ENCODE measurements around the gene ANKS1A. TPM values are rescaled to one million over a fixed set of nuclear protein-coding genes. Genes with fewer than 3 reads are reported as not detected.

ANKS1A gene
- total and polyA plus RNA-seq, 7 donors: 3.9 to 12.4 (median 6.1) TPM

GRCh38 chr6:34957231-34957783 lies 68.3 kb downstream of the ANKS1A start:
- WGBS, 3 donors: 50 to 65% (median 57%) methylated on average over 2 of the region's 2 CpGs
- intact Hi-C loops (cut with DNase I): no loop called here
- H3K36me3 ChIP-seq (ENCODE audit: insufficient read depth in 1 of 2, low read depth in 1 of 2): no peaks in the 10 kb centered on the region
- ATAC-seq (no peak), DNase-seq (no peak)
- H3K27me3 ChIP-seq (ENCODE audit: insufficient read depth in 3 of 3, low read length in 2 of 3): no peaks in the 10 kb centered on the region
- H3K4me1 ChIP-seq: peaks cover 24% of the 10 kb centered on the region
- H3K4me3 ChIP-seq: no peak overlapping the region
- TF ChIP-seq CTCF (IDR thresholded peaks at IDR 0.05): no peak
- H3K9me3 ChIP-seq: no peaks in the 10 kb centered on the region
- peak overlapping the region; percentile 24 for H3K27ac ChIP-seq

- Histone ChIP-seq H3K27me3 (ENCODE audit: insufficient read depth in 3 of 3, low read length in 2 of 3) (no peaks in the 10 kb centered on the region), H3K36me3 (ENCODE audit: insufficient read depth in 1 of 2, low read depth in 1 of 2) (no peaks in the 10 kb centered on the region), H3K4me3 (no peak overlapping the region), H3K27ac (no peak overlapping the region), H3K9me3 (no peaks in the 10 kb centered on the region), H3K4me1 (peaks cover 24% of the 10 kb centered on the region)
- DNase-seq: no peak
- no peak for TF ChIP-seq CTCF (IDR thresholded peaks at IDR 0.05)
- no peak for ATAC-seq
- intact Hi-C loops (cut with DNase I): no loop called here
- WGBS, 3 donors: 70 to 81% (median 73%) methylated on average over 2 of the region's 2 CpGs
Observed at GRCh38 chr6:34958734-34959133, 69.7 kb downstream of the ANKS1A start.

GRCh38 chr6:34959224-34959623 lies 70.2 kb downstream of the ANKS1A start:
- intact Hi-C loops (cut with DNase I): no loop called here
- DNase-seq: no peak
- Histone ChIP-seq H3K4me3 (no peak overlapping the region), H3K36me3 (ENCODE audit: insufficient read depth in 1 of 2, low read depth in 1 of 2) (no peaks in the 10 kb centered on the region), H3K27ac (no peak overlapping the region), H3K9me3 (no peaks in the 10 kb centered on the region), H3K4me1 (peaks cover 26% of the 10 kb centered on the region), H3K27me3 (ENCODE audit: insufficient read depth in 3 of 3, low read length in 2 of 3) (no peaks in the 10 kb centered on the region)
- no peak for ATAC-seq
- no peak for TF ChIP-seq CTCF (IDR thresholded peaks at IDR 0.05)

GRCh38 chr6:34961082-34961481 lies 72.0 kb downstream of the ANKS1A start:
- no peak for TF ChIP-seq CTCF (IDR thresholded peaks at IDR 0.05)
- ATAC-seq: no peak
- Histone ChIP-seq H3K27ac (peak overlapping the region; percentile 52), H3K9me3 (no peaks in the 10 kb centered on the region), H3K4me3 (no peak overlapping the region), H3K27me3 (ENCODE audit: insufficient read depth in 3 of 3, low read length in 2 of 3) (no peaks in the 10 kb centered on the region), H3K36me3 (ENCODE audit: insufficient read depth in 1 of 2, low read depth in 1 of 2) (no peaks in the 10 kb centered on the region), H3K4me1 (peaks cover 32% of the 10 kb centered on the region)
- DNase-seq: no peak
- WGBS, 3 donors: 59 to 66% (median 65%) methylated on average over 2 of the region's 2 CpGs
- intact Hi-C loops (cut with DNase I): loop anchor here in 1 of 2 donors (5.0 kb wide), 1 partner anchor 39 kb away; no protein-coding TSS in a partner anchor

- TF ChIP-seq CTCF (IDR thresholded peaks at IDR 0.05): no peak
- DNase-seq (no peak), ATAC-seq (no peak)
- Histone ChIP-seq H3K27ac (peak overlapping the region; percentile 52), H3K4me3 (no peak overlapping the region), H3K4me1 (peaks cover 32% of the 10 kb centered on the region), H3K9me3 (no peaks in the 10 kb centered on the region), H3K36me3 (ENCODE audit: insufficient read depth in 1 of 2, low read depth in 1 of 2) (no peaks in the 10 kb centered on the region), H3K27me3 (ENCODE audit: insufficient read depth in 3 of 3, low read length in 2 of 3) (no peaks in the 10 kb centered on the region)
- 77 to 83% (median 82%) methylated on average over 7 of the region's 7 CpGs for WGBS, 3 donors
- intact Hi-C loops (cut with DNase I): loop anchor here in 1 of 2 donors (5.0 kb wide), 1 partner anchor 39 kb away; no protein-coding TSS in a partner anchor
Observed at GRCh38 chr6:34961574-34961973, 72.5 kb downstream of the ANKS1A start.
